Effector memory CD4-positive, alpha-beta T cell (primary cell): ENCODE measurements around the gene TTF1.
"Not testable (repeated sequence)": the region's sequence is repeated elsewhere in the genome, so short reads cannot be mapped to it uniquely, and the experiment has no call there.

ENCODE experiments used
- DNase-seq, 3 donors: peaks; one replicate each; pipeline ENCODE4 v3.0.0-alpha.2; 2020
- H3K27ac ChIP-seq: 2 replicates; pipeline ENCODE4 v1.7.0; 2013; ENCODE audit warnings: mild to moderate bottlenecking, low read length, moderate library complexity; ENCODE audit not compliant: insufficient read depth, poor library complexity, severe bottlenecking
- H3K27me3 ChIP-seq: replicated peaks from 2 replicates; pipeline ENCODE4 v1.7.0; 2013; ENCODE audit warnings: mild to moderate bottlenecking, low read length; ENCODE audit not compliant: insufficient read depth, control insufficient read depth, poor library complexity, severe bottlenecking
- H3K36me3 ChIP-seq: 2 replicates; pipeline ENCODE4 v1.7.0; 2013; ENCODE audit warnings: mild to moderate bottlenecking, low read length, moderate library complexity; ENCODE audit not compliant: control insufficient read depth, insufficient read depth
- H3K4me1 ChIP-seq: 2 replicates; pipeline ENCODE4 v1.7.0; 2013; ENCODE audit warnings: low read length, mild to moderate bottlenecking; ENCODE audit not compliant: control insufficient read depth, insufficient read depth, poor library complexity, severe bottlenecking
- H3K4me3 ChIP-seq: 2 replicates; pipeline ENCODE4 v1.7.0; 2013; ENCODE audit warnings: low read length, low read depth, mild to moderate bottlenecking; ENCODE audit not compliant: insufficient read depth, poor library complexity, severe bottlenecking
- H3K9me3 ChIP-seq: 2 replicates; pipeline ENCODE4 v1.7.0; 2013; ENCODE audit warnings: mild to moderate bottlenecking, low read length, moderate library complexity; ENCODE audit not compliant: control insufficient read depth

Gene TTF1

GRCh38 chr9:132395560-132395959 lies 11.1 kb downstream of the TTF1 start:
- no peaks in the 10 kb centered on the region for H3K27me3 ChIP-seq
- DNase-seq, result no peak
- H3K4me1 ChIP-seq, result no peaks in the 10 kb centered on the region
- no peak overlapping the region for H3K4me3 ChIP-seq
- H3K36me3 ChIP-seq, result peaks cover 78% of the 10 kb centered on the region
- H3K27ac ChIP-seq, result no peak overlapping the region
- no peaks in the 10 kb centered on the region for H3K9me3 ChIP-seq

- DNase-seq, result no peak
- H3K4me1 ChIP-seq, result no peaks in the 10 kb centered on the region
- no peaks in the 10 kb centered on the region for H3K27me3 ChIP-seq
- H3K9me3 ChIP-seq, result no peaks in the 10 kb centered on the region
- H3K4me3 ChIP-seq, result no peak overlapping the region
- peaks cover 88% of the 10 kb centered on the region for H3K36me3 ChIP-seq
- no peak overlapping the region for H3K27ac ChIP-seq
Measured at GRCh38 chr9:132391449-132391848, 15.2 kb downstream of the TTF1 start.

GRCh38 chr9:132390966-132391365 lies 15.7 kb downstream of the TTF1 start:
- no peaks in the 10 kb centered on the region for H3K9me3 ChIP-seq
- DNase-seq, result no peak
- H3K4me1 ChIP-seq, result no peaks in the 10 kb centered on the region
- H3K27me3 ChIP-seq, result no peaks in the 10 kb centered on the region
- peaks cover 85% of the 10 kb centered on the region for H3K36me3 ChIP-seq
- no peak overlapping the region for H3K4me3 ChIP-seq
- H3K27ac ChIP-seq, result no peak overlapping the region

GRCh38 chr9:132387133-132387532 lies 19.5 kb downstream of the TTF1 start:
- Histone ChIP-seq H3K27me3 (no peaks in the 10 kb centered on the region), H3K9me3 (no peaks in the 10 kb centered on the region), H3K4me3 (no peak overlapping the region), H3K27ac (no peak overlapping the region), H3K36me3 (peaks cover 76% of the 10 kb centered on the region), H3K4me1 (no peaks in the 10 kb centered on the region)
- DNase-seq, result no peak

GRCh38 chr9:132384376-132384775 lies 22.3 kb downstream of the TTF1 start:
- Histone ChIP-seq H3K27me3 (no peaks in the 10 kb centered on the region), H3K4me1 (no peaks in the 10 kb centered on the region), H3K4me3 (no peak overlapping the region), H3K36me3 (peaks cover 57% of the 10 kb centered on the region), H3K9me3 (no peaks in the 10 kb centered on the region), H3K27ac (no peak overlapping the region)
- no peak for DNase-seq

- Histone ChIP-seq H3K27ac (no peak overlapping the region), H3K27me3 (no peaks in the 10 kb centered on the region), H3K4me1 (no peaks in the 10 kb centered on the region), H3K36me3 (peaks cover 52% of the 10 kb centered on the region), H3K4me3 (no peak overlapping the region), H3K9me3 (no peaks in the 10 kb centered on the region)
- DNase-seq, result no peak
Measured at GRCh38 chr9:132383462-132383883, 23.2 kb downstream of the TTF1 start.

GRCh38 chr9:132381966-132382541 lies 24.6 kb downstream of the TTF1 start:
- Histone ChIP-seq H3K36me3 (peaks cover 46% of the 10 kb centered on the region), H3K27ac (no peak overlapping the region), H3K4me3 (no peak overlapping the region), H3K9me3 (no peaks in the 10 kb centered on the region), H3K4me1 (no peaks in the 10 kb centered on the region), H3K27me3 (no peaks in the 10 kb centered on the region)
- DNase-seq, result no peak

- H3K4me3 ChIP-seq, H3K27ac ChIP-seq, H3K27me3 ChIP-seq, H3K4me1 ChIP-seq, DNase-seq, H3K9me3 ChIP-seq: not testable (repeated sequence)
- H3K36me3 ChIP-seq, result peaks cover 41% of the 10 kb centered on the region
Measured at GRCh38 chr9:132378416-132378815, 28.2 kb downstream of the TTF1 start.

GRCh38 chr9:132377769-132378168 lies 28.9 kb downstream of the TTF1 start:
- not testable (repeated sequence) for DNase-seq, H3K4me1 ChIP-seq
- peaks cover 38% of the 10 kb centered on the region for H3K36me3 ChIP-seq

GRCh38 chr9:132372177-132373095 lies 34.2 kb downstream of the TTF1 start:
- H3K36me3 ChIP-seq, result peaks cover 21% of the 10 kb centered on the region
- no peak overlapping the region for H3K27ac ChIP-seq
- no peaks in the 10 kb centered on the region for H3K9me3 ChIP-seq
- no peak overlapping the region for H3K4me3 ChIP-seq
- peaks cover 6% of the 10 kb centered on the region for H3K4me1 ChIP-seq
- no peak for DNase-seq
- H3K27me3 ChIP-seq, result no peaks in the 10 kb centered on the region

More at GRCh38 chr9:132377769-132378168, 28.9 kb downstream of the TTF1 start:
- H3K27ac ChIP-seq, H3K27me3 ChIP-seq, H3K9me3 ChIP-seq, H3K4me3 ChIP-seq: not testable (repeated sequence)
